Panc1 (cell line): Measurements from ENCODE around the gene PROZ. TPM values are rescaled to one million over a fixed set of nuclear protein-coding genes. Genes with fewer than 3 reads are reported as not detected.

ENCODE experiments used
- ATAC-seq: fragments of 200-7000 bp; cut with Tn5 transposase; 2 replicates; pipeline ENCODE4 v1.9.1; 2020; ENCODE audit warnings: mild to moderate bottlenecking, moderate library complexity
- BruUV-seq: library from RNA; stranded (reverse); fragments of 400-500 nt; replicated peaks from 2 replicates; lab custom pipeline; 2021; lab: Mats Ljungman, UMichigan
- CTCF ChIA-PET: fragments of 300-600 bp; sonication (Branson Sonifier 250); formaldehyde crosslinking; loops from one replicate; lab custom pipeline; 2022; ENCODE audit warnings: antibody characterized with exemption; lab: Charles Lee
- POLR2A ChIA-PET: fragments of 300-600 bp; sonication (Branson Sonifier 250); formaldehyde crosslinking; loops from one replicate; lab custom pipeline; 2022; ENCODE audit warnings: antibody characterized with exemption; lab: Charles Lee
- DNase-seq: peaks from one replicate; pipeline ENCODE4 v3.0.0-alpha.2; 2010; ENCODE audit warnings: low read depth, low spot score
- H3K27ac ChIP-seq: 2 replicates; pipeline ENCODE4 v1.5.1; 2011; ENCODE audit warnings: mild to moderate bottlenecking, low read length, inconsistent platforms
- H3K27me3 ChIP-seq: fragments of 200-500 bp; sonication (Bioruptor generic); 2 replicates; pipeline ENCODE4 v1.6.0; 2014; ENCODE audit warnings: low read length, inconsistent platforms; ENCODE audit not compliant: control insufficient read depth, insufficient read depth
- H3K36me3 ChIP-seq: fragments of 200-500 bp; sonication (Bioruptor generic); 2 replicates; pipeline ENCODE4 v1.5.1; 2014; ENCODE audit warnings: inconsistent platforms, mild to moderate bottlenecking, low read length, moderate library complexity; ENCODE audit not compliant: control insufficient read depth, insufficient read depth
- H3K4me1 ChIP-seq: 2 replicates; pipeline ENCODE4 v1.5.1; 2011; ENCODE audit warnings: inconsistent platforms, mild to moderate bottlenecking, low read length, moderate library complexity; ENCODE audit not compliant: control insufficient read depth, insufficient read depth
- H3K4me3 ChIP-seq, 2 experiments: 2 replicates each; pipeline ENCODE4 v1.5.1; 2011 to 2012; ENCODE audit warnings: low read depth in 2 of 2, low read length in 2 of 2, mild to moderate bottlenecking in 2 of 2, inconsistent platforms in 1 of 2, moderate library complexity in 1 of 2
- H3K9me3 ChIP-seq: fragments of 200-500 bp; sonication (Bioruptor generic); 2 replicates; pipeline ENCODE4 v1.5.1; 2014; ENCODE audit warnings: low read depth, mild to moderate bottlenecking, inconsistent platforms, low read length, moderate library complexity; ENCODE audit not compliant: control insufficient read depth, insufficient read depth
- CTCF ChIP-seq: fragments of 450-650 bp; IDR thresholded peaks from 2 replicates; pipeline ENCODE4 v1.5.1; 2017; ENCODE audit warnings: mild to moderate bottlenecking
- POLR2AphosphoS5 ChIP-seq: IDR thresholded peaks from 2 replicates; pipeline ENCODE4 v1.6.1; 2012; ENCODE audit warnings: mild to moderate bottlenecking, low read depth, low read length, moderate library complexity
- REST ChIP-seq, 2 experiments: IDR thresholded peaks; 2 replicates each; pipeline ENCODE4 v1.6.1; 2011 to 2012; ENCODE audit warnings: low read depth in 2 of 2, control low read depth in 1 of 2, low read length in 1 of 2, mild to moderate bottlenecking in 1 of 2, moderate library complexity in 1 of 2; ENCODE audit not compliant: insufficient read depth in 1 of 2
- SIN3A ChIP-seq: IDR thresholded peaks from 2 replicates; pipeline ENCODE4 v1.6.1; 2012; ENCODE audit warnings: low read depth, mild to moderate bottlenecking, low read length, moderate library complexity, borderline replicate concordance; ENCODE audit not compliant: insufficient read depth
- TCF7L2 ChIP-seq: IDR thresholded peaks from 2 replicates; pipeline ENCODE4 v1.6.1; 2011; ENCODE audit warnings: mild to moderate bottlenecking, low read depth, low read length, inconsistent platforms
- in situ Hi-C: cut with HindIII; loops from 2 replicates; pipeline ENCODE4 v1.10.0; 2016; ENCODE audit warnings: low sequenced_read_pairs, low pct_unique_long_range_greater_than_20kb
- intact Hi-C: fragments of 100-400 bp; cut with micrococcal nuclease; formaldehyde crosslinking; loops from one replicate; pipeline ENCODE4 v1.10.0; 2022; ENCODE audit not compliant: unreplicated experiment
- total RNA-seq: library from RNA; stranded (reverse); gene quantifications from one replicate; pipeline ENCODE4 v1.2.1, GENCODE V29; 2021; ENCODE audit not compliant: unreplicated experiment

Gene PROZ
- total RNA-seq, 1 experiment from 2014 or later: not detected

GRCh38 chr13:113145911-113146598 is 12.4 kb upstream of the PROZ start:
- ChIA-PET CTCF (no interaction called here), POLR2A (no interaction called here)
- ATAC-seq (no peak), DNase-seq (no peak)
- H3K9me3 ChIP-seq: no peaks in the 10 kb centered on the region
- no peak overlapping the region for H3K27ac ChIP-seq
- intact Hi-C loops (no loop called here), in situ Hi-C loops (no loop called here)
- no peaks in the 10 kb centered on the region for H3K27me3 ChIP-seq
- BruUV-seq: no TSS peak
- TF ChIP-seq TCF7L2: no peak
- TF ChIP-seq POLR2AphosphoS5: no peak
- TF ChIP-seq CTCF: no peak
- no peak for TF ChIP-seq REST (IDR thresholded peaks at IDR 0.05; ENCODE audit: insufficient read depth in 1 of 2, low read depth in 2 of 2, low read length in 1 of 2)
- TF ChIP-seq SIN3A: no peak
- no peaks in the 10 kb centered on the region for H3K36me3 ChIP-seq
- H3K4me1 ChIP-seq: no peaks in the 10 kb centered on the region
- no peak overlapping the region for H3K4me3 ChIP-seq

GRCh38 chr13:113146750-113147149 is 11.7 kb upstream of the PROZ start:
- BruUV-seq: no TSS peak
- Histone ChIP-seq H3K27ac (no peak overlapping the region), H3K27me3 (no peaks in the 10 kb centered on the region), H3K36me3 (no peaks in the 10 kb centered on the region), H3K9me3 (no peaks in the 10 kb centered on the region), H3K4me3 (no peak overlapping the region), H3K4me1 (no peaks in the 10 kb centered on the region)
- in situ Hi-C loops: no loop called here
- ChIA-PET POLR2A (interaction anchor here (0.5 kb wide), 1 partner anchor 113 kb away, joined by 8 read pairs; no protein-coding TSS in a partner anchor), CTCF (no interaction called here)
- intact Hi-C loops: no loop called here
- DNase-seq (no peak), ATAC-seq (no peak)
- no peak for TF ChIP-seq SIN3A

GRCh38 chr13:113147206-113147605 is 11.2 kb upstream of the PROZ start:
- DNase-seq (no peak), ATAC-seq (no peak)
- H3K4me3 ChIP-seq: no peak overlapping the region
- POLR2A ChIA-PET: interaction anchor here (0.5 kb wide), 1 partner anchor 114 kb away, joined by 8 read pairs; no protein-coding TSS in a partner anchor
- no peak overlapping the region for H3K27ac ChIP-seq
- intact Hi-C loops: no loop called here
- CTCF ChIA-PET: no interaction called here
- TF ChIP-seq TCF7L2 (no peak), REST (IDR thresholded peaks at IDR 0.05; ENCODE audit: insufficient read depth in 1 of 2, low read depth in 2 of 2, low read length in 1 of 2) (no peak), SIN3A (no peak), POLR2AphosphoS5 (no peak), CTCF (no peak)
- no peaks in the 10 kb centered on the region for H3K4me1 ChIP-seq
- in situ Hi-C loops: no loop called here
- no TSS peak for BruUV-seq
- H3K27me3 ChIP-seq: no peaks in the 10 kb centered on the region
- no peaks in the 10 kb centered on the region for H3K9me3 ChIP-seq
- no peaks in the 10 kb centered on the region for H3K36me3 ChIP-seq
